AG10803 (cell line): ENCODE data around the gene ZNFX1.

Experiments
- DNase-seq: peaks from one replicate; pipeline ENCODE4 v3.0.0; 2010; ENCODE audit warnings: low read depth
- H3K4me3 ChIP-seq: 2 replicates; pipeline ENCODE4 v1.5.1; 2011; ENCODE audit warnings: mild to moderate bottlenecking, low read length, control low read depth
- TF ChIP-seq, protein P1 (sequence below): conservative IDR thresholded peaks from 2 replicates; pipeline ENCODE4 v1.5.1; 2011; ENCODE audit warnings: mild to moderate bottlenecking, low read length, control low read depth, inconsistent platforms

ZNFX1 gene

DNA sequence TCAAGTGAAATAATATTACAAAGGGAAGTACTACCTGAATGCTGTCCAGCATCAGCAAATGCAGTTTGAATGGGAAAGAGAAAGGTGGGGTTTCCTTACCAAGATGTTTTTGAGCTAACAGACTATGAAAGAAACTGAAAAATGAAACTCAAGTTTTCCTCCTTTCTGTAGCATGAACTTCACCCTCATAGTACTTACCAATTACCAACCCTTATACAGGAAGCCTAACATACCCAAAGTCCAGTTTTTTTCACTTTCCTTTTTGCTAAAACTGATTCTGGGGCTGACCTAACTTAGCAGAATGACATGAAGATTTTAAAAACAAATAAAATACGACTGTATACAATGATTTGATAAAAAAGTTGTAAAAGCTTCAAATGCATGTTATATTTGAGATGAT is 5.2 kb downstream of the ZNFX1 start:
- H3K4me3 ChIP-seq, result no peak overlapping the region
- TF ChIP-seq, protein P1, sequence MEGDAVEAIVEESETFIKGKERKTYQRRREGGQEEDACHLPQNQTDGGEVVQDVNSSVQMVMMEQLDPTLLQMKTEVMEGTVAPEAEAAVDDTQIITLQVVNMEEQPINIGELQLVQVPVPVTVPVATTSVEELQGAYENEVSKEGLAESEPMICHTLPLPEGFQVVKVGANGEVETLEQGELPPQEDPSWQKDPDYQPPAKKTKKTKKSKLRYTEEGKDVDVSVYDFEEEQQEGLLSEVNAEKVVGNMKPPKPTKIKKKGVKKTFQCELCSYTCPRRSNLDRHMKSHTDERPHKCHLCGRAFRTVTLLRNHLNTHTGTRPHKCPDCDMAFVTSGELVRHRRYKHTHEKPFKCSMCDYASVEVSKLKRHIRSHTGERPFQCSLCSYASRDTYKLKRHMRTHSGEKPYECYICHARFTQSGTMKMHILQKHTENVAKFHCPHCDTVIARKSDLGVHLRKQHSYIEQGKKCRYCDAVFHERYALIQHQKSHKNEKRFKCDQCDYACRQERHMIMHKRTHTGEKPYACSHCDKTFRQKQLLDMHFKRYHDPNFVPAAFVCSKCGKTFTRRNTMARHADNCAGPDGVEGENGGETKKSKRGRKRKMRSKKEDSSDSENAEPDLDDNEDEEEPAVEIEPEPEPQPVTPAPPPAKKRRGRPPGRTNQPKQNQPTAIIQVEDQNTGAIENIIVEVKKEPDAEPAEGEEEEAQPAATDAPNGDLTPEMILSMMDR, result no peak
- DNase-seq, result no peak

DNA sequence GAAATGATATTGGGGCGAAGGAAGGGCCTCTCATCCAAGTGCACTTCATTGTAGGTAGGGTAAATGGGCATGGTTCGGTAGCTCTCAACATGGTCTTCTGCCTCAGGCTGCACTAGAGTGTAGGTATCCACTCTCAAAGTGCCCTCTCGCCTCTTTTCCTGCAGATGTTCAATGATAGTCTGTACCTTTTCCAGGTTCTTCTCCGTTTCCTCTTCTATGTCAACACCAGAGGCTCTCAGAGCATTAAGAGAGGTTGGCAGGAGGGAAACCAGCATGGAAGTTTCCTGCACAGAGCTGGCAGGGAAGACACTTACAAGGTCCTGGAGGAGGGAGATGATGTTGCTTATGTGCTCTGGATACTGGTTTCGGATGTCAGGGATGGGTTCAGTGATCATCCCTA is 7.1 kb downstream of the ZNFX1 start:
- no peak overlapping the region; the same call in 1 of the 2 replicates for H3K4me3 ChIP-seq
- DNase-seq, result no peak
- TF ChIP-seq, protein P1, result no peak

DNA sequence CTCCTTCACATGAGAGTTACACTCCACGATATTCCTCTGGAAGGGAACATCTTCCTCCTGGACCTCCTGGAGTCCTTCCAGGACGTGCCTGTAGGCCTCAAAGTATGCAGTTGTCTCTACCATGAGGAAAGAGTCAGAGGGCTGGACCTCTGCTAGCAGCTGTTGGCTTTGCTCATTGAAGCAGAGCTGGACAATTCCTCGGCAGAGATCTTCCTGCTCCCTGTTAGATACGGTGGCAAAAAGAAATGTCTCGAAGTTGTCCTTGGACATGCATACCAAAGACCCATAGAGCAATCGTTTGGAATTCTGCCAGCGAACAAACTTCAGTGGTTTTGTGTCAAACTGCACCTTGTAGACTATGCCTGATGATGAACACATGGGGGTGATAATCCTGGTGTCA is 7.7 kb downstream of the ZNFX1 start:
- TF ChIP-seq, protein P1, result no peak
- DNase-seq, result peak; percentile 92
- H3K4me3 ChIP-seq, result peak overlapping the region; percentile 33

DNA sequence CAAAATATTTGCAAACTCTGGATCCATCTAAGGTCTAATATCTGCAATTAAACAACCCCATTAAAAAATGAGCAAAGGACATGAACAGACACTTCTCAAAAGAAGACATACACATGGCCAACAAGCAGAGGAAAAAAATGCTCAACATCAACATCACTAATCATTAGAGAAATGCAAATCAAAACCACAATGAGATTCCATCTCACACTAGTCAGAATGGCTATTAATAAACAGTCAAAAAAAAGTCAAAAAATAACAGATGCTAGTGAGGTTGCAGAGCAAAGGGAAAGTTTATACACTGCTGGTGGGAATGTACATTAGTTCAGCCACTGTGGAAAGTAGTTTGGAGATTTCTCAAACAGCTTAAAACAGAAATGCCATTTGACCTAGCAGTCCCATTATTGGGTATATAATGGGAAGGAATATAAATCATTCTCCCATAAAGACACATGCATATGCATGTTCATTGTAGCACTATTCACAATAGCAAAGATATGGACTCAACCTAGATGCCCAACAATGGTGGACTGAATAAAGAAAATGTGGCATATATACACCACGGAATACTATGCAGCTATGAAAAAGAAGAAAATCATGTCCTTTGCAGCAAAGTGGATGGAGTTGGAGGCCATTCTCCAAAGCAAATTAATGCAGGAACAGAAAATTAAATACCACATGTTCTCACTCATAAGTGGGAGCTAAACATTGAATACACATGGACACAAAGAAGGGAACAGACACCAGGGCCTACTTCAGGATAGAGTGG is 9.1 kb downstream of the ZNFX1 start:
- TF ChIP-seq, protein P1, result peak; percentile 24; the same call in 1 of the 2 replicates
- H3K4me3 ChIP-seq, result no peak overlapping the region
- peak; percentile 75 for DNase-seq

DNA sequence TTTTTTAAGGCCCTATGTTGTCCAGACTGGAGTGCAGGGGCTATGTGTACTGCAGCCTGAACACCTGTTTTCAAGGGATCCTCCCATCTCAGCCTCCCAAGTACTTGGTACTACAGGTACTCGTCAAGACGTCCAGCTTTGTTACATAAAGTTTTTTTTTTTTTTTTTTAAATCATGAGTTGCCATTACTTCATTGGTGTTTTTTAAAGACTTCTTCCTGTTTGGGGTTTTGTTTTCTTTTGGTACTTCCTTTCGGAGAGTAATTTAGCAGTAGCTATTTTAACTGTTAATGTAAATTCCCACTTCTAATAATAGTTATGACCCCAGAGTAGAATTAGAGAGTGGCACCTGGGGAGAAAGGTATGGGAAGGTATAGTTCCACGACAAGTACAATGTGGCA is 10.5 kb downstream of the ZNFX1 start:
- H3K4me3 ChIP-seq, result no peak overlapping the region
- DNase-seq, result no peak
- TF ChIP-seq, protein P1, result no peak

DNA sequence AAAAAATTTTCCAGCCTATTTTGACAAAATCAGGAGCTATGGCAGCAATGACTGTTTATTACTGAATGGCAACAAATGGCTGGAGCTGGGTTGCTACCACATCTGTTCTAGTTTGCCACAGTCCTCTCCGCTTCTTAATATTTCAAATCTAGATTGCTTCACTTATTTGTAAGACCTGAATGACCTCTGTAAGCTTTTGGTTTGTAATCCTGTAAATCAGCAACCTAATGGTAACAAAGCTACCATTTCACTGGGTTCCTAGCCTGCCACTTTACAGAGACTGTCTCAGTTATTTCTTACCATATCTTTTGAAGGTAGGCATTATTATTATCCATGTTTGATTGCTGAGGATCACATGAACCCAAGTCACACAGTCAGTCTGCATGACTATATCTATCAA is 15.4 kb downstream of the ZNFX1 start:
- no peak for DNase-seq
- TF ChIP-seq, protein P1, result no peak
- no peak overlapping the region for H3K4me3 ChIP-seq

DNA sequence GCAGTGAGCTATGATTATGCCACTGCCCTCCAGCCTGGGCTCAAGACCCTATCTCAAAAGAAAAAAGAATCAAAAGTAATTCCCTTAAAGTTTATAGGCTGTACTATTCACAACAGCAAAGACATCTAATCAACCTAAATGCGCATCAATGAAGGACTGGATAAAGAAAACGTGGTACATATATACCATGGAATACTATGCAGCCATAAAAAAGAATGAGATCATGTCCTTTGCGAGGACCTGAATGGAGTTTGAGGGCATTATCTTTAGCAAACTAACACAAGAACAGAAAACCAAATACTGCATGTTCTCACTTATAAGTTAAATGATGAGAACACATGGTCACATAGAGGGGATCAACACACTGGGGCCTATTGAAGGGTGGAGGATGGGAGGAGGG is 16.7 kb downstream of the ZNFX1 start:
- DNase-seq, result no peak
- TF ChIP-seq, protein P1, result no peak
- no peak overlapping the region for H3K4me3 ChIP-seq
